ENCODE data around the gene NBPF15. TPM values are rescaled to one million over a fixed set of nuclear protein-coding genes. Genes with fewer than 3 reads are reported as not detected.
"Not testable (repeated sequence)": the region's sequence is repeated elsewhere in the genome, so short reads cannot be mapped to it uniquely, and the experiment has no call there.

NBPF15 gene
- total and polyA plus RNA-seq, 2 donors (not counting 1 experiment from before 2014, with no cell fraction given), result 72.9 to 108 TPM

DNA sequence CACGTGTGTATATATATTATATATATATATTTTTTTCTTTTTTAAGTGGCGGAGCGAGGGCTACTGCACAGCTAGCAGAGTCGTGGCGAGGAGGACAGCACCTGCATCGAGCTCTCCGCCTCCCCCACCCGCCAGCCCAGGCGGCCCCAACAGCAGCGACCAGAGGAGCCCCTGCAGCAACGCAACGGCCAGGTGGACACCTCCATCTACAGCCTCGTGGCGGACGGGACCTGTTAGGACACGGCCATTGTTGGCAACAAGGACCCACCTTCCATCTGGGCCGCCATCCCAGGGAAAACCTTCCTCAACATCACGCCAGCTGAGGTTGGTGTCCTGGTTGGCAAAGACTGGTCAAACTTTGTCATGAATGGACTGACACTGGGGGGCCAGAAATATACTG, 19.1 kb downstream of the NBPF15 start:
- H2AFZ ChIP-seq (ENCODE audit: insufficient read depth, low read depth, low read length, poor library complexity, severe bottlenecking); H3K27me3 Mint-ChIP-seq; H3K4me1 ChIP-seq (ENCODE audit: control insufficient read depth in 2 of 2, insufficient read depth in 2 of 2, low read length in 2 of 2); H3K9ac ChIP-seq (ENCODE audit: low read length); intact Hi-C loops (cut with micrococcal nuclease); H3K27ac ChIP-seq (ENCODE audit: low read length in 2 of 2); H3K9me3 ChIP-seq (ENCODE audit: control extremely low read depth in 1 of 3, control insufficient read depth in 2 of 3, insufficient read depth in 1 of 3, low read length in 2 of 3); H3K27ac Mint-ChIP-seq; H3K4me3 Mint-ChIP-seq; CTCF ChIA-PET; DNase-seq; H3K27me3 ChIP-seq (replicated peaks in 1 of 4; ENCODE audit: control extremely low read depth in 1 of 4, control insufficient read depth in 3 of 4, insufficient read depth in 4 of 4, low read length in 3 of 4); H3K4me2 ChIP-seq (replicated peaks; ENCODE audit: low read depth, low read length, poor library complexity, severe bottlenecking); POLR2A ChIA-PET; ATAC-seq (ENCODE audit: low read depth); H4K20me1 ChIP-seq (ENCODE audit: control insufficient read depth, insufficient read depth, low read length, poor library complexity, severe bottlenecking); H3K36me3 ChIP-seq (replicated peaks in 1 of 2; ENCODE audit: control extremely low read depth in 1 of 2, control insufficient read depth in 1 of 2, extremely low read depth in 1 of 2, insufficient read depth in 2 of 2, low read length in 1 of 2); H3K79me2 ChIP-seq (ENCODE audit: control insufficient read depth, insufficient read depth, low read length); H3K4me1 Mint-ChIP-seq; H3K9me3 Mint-ChIP-seq (ENCODE audit: insufficient read depth); H3K4me3 ChIP-seq (ENCODE audit: control extremely low read depth in 1 of 5, extremely low read depth in 1 of 5, insufficient read depth in 1 of 5, low read depth in 2 of 5, low read length in 4 of 5): not testable (repeated sequence)
- WGBS (ENCODE audit: insufficient coverage), result 100% methylated on average over 3 of the region's 18 CpGs

DNA sequence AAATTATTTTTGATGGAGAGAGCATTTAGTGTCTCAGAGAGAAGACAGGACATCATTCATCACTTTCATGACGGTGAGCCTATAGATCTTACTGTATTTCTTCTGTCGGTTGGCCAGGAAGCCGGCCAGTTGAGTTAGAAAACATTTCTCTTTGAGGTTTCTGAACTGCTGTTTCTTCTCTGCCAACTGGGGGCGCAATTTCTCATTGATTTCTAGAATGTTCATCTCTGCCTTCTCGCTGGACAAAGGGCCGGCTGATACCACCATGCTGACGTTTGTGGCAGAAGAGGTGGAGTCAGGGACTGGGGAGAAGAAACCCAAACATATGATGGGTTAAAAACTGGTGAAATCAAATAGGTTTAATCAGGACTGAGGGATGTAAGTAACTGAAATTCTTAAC, 21.7 kb downstream of the NBPF15 start:
- H3K9ac ChIP-seq (ENCODE audit: low read length); H3K4me3 ChIP-seq (ENCODE audit: control extremely low read depth in 1 of 5, extremely low read depth in 1 of 5, insufficient read depth in 1 of 5, low read depth in 2 of 5, low read length in 4 of 5); H3K27me3 ChIP-seq (replicated peaks in 1 of 4; ENCODE audit: control extremely low read depth in 1 of 4, control insufficient read depth in 3 of 4, insufficient read depth in 4 of 4, low read length in 3 of 4); H3K9me3 Mint-ChIP-seq (ENCODE audit: insufficient read depth); H4K20me1 ChIP-seq (ENCODE audit: control insufficient read depth, insufficient read depth, low read length, poor library complexity, severe bottlenecking); H3K27ac ChIP-seq (ENCODE audit: low read length in 2 of 2); intact Hi-C loops (cut with micrococcal nuclease); H3K36me3 ChIP-seq (replicated peaks in 1 of 2; ENCODE audit: control extremely low read depth in 1 of 2, control insufficient read depth in 1 of 2, extremely low read depth in 1 of 2, insufficient read depth in 2 of 2, low read length in 1 of 2); ATAC-seq (ENCODE audit: low read depth); POLR2A ChIA-PET; H3K4me1 Mint-ChIP-seq; H3K27ac Mint-ChIP-seq; CTCF ChIA-PET; H3K4me1 ChIP-seq (ENCODE audit: control insufficient read depth in 2 of 2, insufficient read depth in 2 of 2, low read length in 2 of 2); H3K4me3 Mint-ChIP-seq; H3K4me2 ChIP-seq (replicated peaks; ENCODE audit: low read depth, low read length, poor library complexity, severe bottlenecking); H3K79me2 ChIP-seq (ENCODE audit: control insufficient read depth, insufficient read depth, low read length); DNase-seq; H3K9me3 ChIP-seq (ENCODE audit: control extremely low read depth in 1 of 3, control insufficient read depth in 2 of 3, insufficient read depth in 1 of 3, low read length in 2 of 3); H2AFZ ChIP-seq (ENCODE audit: insufficient read depth, low read depth, low read length, poor library complexity, severe bottlenecking); H3K27me3 Mint-ChIP-seq: not testable (repeated sequence)
- WGBS (ENCODE audit: insufficient coverage), result no CpG with 5 or more reads among the region's 7 CpGs

DNA sequence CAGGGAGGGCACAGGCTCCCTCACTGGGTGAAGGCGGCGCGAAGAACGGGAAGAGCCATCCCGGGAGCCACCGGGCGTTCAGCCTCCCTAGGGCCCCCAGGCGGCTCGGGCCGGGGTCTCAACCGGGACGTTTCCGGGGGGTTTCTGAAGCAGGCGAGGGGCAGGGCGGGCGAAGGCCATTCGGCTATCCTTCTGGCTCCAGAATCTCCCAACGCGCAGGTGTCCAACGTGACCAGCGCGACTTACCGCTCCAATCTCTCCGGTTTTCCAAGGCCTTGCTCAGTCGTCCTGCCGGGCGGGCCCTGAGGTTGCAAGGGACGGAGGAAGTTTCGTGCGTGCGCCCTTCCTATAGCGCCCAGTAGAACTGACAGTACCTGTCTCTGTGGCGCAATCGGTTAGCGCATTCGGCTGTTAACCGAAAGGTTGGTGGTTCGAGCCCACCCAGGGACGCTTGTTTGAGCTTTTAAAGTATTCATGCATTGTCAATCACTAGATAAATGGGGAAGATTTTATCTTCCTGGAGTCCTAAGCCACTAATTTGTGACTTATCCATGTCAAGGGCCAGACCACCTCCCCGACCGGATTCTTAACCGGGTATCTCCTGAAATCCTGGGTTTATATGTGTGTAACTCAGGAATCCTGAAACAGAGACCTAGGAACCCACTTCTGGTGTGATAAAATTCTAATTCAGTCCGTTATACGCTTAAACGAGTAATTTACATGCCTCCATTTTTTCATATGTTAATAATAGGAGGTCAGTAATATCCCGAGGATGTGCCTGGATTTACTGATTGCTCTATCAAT, 42.4 kb downstream of the NBPF15 start:
- peak overlapping the region; percentile 97 for H3K27ac Mint-ChIP-seq
- peak; percentile 77 for DNase-seq
- H3K27me3 Mint-ChIP-seq; H3K4me1 ChIP-seq (ENCODE audit: control insufficient read depth in 2 of 2, insufficient read depth in 2 of 2, low read length in 2 of 2); H3K9me3 Mint-ChIP-seq (ENCODE audit: insufficient read depth); H3K9me3 ChIP-seq (ENCODE audit: control extremely low read depth in 1 of 3, control insufficient read depth in 2 of 3, insufficient read depth in 1 of 3, low read length in 2 of 3); POLR2A ChIA-PET; H3K79me2 ChIP-seq (ENCODE audit: control insufficient read depth, insufficient read depth, low read length); ATAC-seq (ENCODE audit: low read depth); H3K27ac ChIP-seq (ENCODE audit: low read length in 2 of 2); H3K27me3 ChIP-seq (replicated peaks in 1 of 4; ENCODE audit: control extremely low read depth in 1 of 4, control insufficient read depth in 3 of 4, insufficient read depth in 4 of 4, low read length in 3 of 4); intact Hi-C loops (cut with micrococcal nuclease); H4K20me1 ChIP-seq (ENCODE audit: control insufficient read depth, insufficient read depth, low read length, poor library complexity, severe bottlenecking); H3K36me3 ChIP-seq (replicated peaks in 1 of 2; ENCODE audit: control extremely low read depth in 1 of 2, control insufficient read depth in 1 of 2, extremely low read depth in 1 of 2, insufficient read depth in 2 of 2, low read length in 1 of 2); CTCF ChIA-PET; H3K4me1 Mint-ChIP-seq: not testable (repeated sequence)
- H3K4me3 Mint-ChIP-seq, result peak overlapping the region; percentile 95
- H3K4me2 ChIP-seq (replicated peaks; ENCODE audit: low read depth, low read length, poor library complexity, severe bottlenecking), result peak overlapping the region; percentile 30
- peak overlapping the region; percentile 69 for H3K9ac ChIP-seq (ENCODE audit: low read length)
- H3K4me3 ChIP-seq (ENCODE audit: control extremely low read depth in 1 of 5, extremely low read depth in 1 of 5, insufficient read depth in 1 of 5, low read depth in 2 of 5, low read length in 4 of 5), result peak overlapping the region in 4 of 5 experiments; percentile 50 to 64 (median 58)
- WGBS (ENCODE audit: insufficient coverage), result 2% methylated on average over 21 of the region's 46 CpGs
- H2AFZ ChIP-seq (ENCODE audit: insufficient read depth, low read depth, low read length, poor library complexity, severe bottlenecking), result peak overlapping the region; percentile 65

DNA sequence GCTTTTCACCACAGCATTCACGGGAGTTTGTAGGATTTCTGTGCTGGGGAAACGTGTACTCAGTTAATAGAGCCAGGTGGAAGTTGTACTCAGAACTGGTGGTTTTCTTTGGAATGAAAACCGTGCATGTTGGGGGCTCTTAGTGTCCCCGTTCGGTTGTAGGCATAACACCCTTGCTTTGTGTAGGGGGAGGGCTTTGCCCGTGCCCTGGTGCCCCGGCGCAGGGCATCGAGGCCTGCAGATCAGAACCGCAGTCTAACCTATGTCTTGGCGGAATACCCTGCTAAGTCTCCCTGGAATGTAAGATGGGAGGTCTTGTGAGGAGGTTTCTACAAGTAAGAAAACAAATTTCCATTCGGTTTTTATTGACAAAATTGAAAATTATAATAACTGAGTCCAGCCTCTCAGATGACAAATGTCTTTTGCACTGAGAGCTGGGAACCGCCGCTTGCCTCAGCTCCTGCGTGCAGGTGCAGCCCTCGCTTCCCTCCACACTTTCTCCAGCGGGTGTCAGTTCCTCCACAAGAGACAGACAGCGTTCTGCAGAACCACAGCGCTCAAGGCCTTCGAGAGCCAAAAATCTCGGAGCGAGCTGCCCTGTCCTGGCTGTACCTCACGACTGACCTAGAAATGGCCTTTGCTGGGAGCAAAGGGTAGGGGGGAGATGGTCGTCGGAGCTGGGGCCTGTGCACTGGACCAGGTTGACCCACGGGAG, 47.9 kb downstream of the NBPF15 start:
- H3K9me3 ChIP-seq (ENCODE audit: control extremely low read depth in 1 of 3, control insufficient read depth in 2 of 3, insufficient read depth in 1 of 3, low read length in 2 of 3); H3K36me3 ChIP-seq (replicated peaks in 1 of 2; ENCODE audit: control extremely low read depth in 1 of 2, control insufficient read depth in 1 of 2, extremely low read depth in 1 of 2, insufficient read depth in 2 of 2, low read length in 1 of 2); H4K20me1 ChIP-seq (ENCODE audit: control insufficient read depth, insufficient read depth, low read length, poor library complexity, severe bottlenecking); H3K9me3 Mint-ChIP-seq (ENCODE audit: insufficient read depth); H3K4me1 Mint-ChIP-seq; H3K27me3 Mint-ChIP-seq; intact Hi-C loops (cut with micrococcal nuclease); H3K27me3 ChIP-seq (replicated peaks in 1 of 4; ENCODE audit: control extremely low read depth in 1 of 4, control insufficient read depth in 3 of 4, insufficient read depth in 4 of 4, low read length in 3 of 4); ATAC-seq (ENCODE audit: low read depth); CTCF ChIA-PET; POLR2A ChIA-PET; H2AFZ ChIP-seq (ENCODE audit: insufficient read depth, low read depth, low read length, poor library complexity, severe bottlenecking); H3K79me2 ChIP-seq (ENCODE audit: control insufficient read depth, insufficient read depth, low read length); DNase-seq; H3K4me1 ChIP-seq (ENCODE audit: control insufficient read depth in 2 of 2, insufficient read depth in 2 of 2, low read length in 2 of 2): not testable (repeated sequence)
- Mint-ChIP-seq H3K4me3 (peak overlapping the region; percentile 94), H3K27ac (peak overlapping the region; percentile 97)
- Histone ChIP-seq H3K4me2 (replicated peaks; ENCODE audit: low read depth, low read length, poor library complexity, severe bottlenecking) (peak overlapping the region; percentile 35), H3K27ac (ENCODE audit: low read length in 2 of 2) (peak overlapping the region; percentile 63 to 71), H3K9ac (ENCODE audit: low read length) (peak overlapping the region; percentile 64), H3K4me3 (ENCODE audit: control extremely low read depth in 1 of 5, extremely low read depth in 1 of 5, insufficient read depth in 1 of 5, low read depth in 2 of 5, low read length in 4 of 5) (peak overlapping the region in 4 of 5 experiments; percentile 44 to 66 (median 55))
- WGBS (ENCODE audit: insufficient coverage), result no CpG with 5 or more reads among the region's 26 CpGs
